Measurements from ENCODE around the gene SEMA4G.

- TF ChIP-seq CTCF (conservative IDR thresholded peaks at IDR 0.05) (no peak), EZH2 (IDR thresholded peaks at IDR 0.05; ENCODE audit: low read depth) (no peak)
These were observed 37.9 kb downstream of the SEMA4G start for GRCh38 chr10:101007099-101007711.

Measured in PC-9 (cell line).